ENCODE data around the gene SLC22A23.

- TF ChIP-seq, protein P1, sequence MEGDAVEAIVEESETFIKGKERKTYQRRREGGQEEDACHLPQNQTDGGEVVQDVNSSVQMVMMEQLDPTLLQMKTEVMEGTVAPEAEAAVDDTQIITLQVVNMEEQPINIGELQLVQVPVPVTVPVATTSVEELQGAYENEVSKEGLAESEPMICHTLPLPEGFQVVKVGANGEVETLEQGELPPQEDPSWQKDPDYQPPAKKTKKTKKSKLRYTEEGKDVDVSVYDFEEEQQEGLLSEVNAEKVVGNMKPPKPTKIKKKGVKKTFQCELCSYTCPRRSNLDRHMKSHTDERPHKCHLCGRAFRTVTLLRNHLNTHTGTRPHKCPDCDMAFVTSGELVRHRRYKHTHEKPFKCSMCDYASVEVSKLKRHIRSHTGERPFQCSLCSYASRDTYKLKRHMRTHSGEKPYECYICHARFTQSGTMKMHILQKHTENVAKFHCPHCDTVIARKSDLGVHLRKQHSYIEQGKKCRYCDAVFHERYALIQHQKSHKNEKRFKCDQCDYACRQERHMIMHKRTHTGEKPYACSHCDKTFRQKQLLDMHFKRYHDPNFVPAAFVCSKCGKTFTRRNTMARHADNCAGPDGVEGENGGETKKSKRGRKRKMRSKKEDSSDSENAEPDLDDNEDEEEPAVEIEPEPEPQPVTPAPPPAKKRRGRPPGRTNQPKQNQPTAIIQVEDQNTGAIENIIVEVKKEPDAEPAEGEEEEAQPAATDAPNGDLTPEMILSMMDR (conservative IDR thresholded peaks at IDR 0.05), result no peak
- TF ChIP-seq ZFX (IDR thresholded peaks at IDR 0.05), result no peak
Observed at GRCh38 chr6:3260772-3261517, 195.9 kb downstream of the SLC22A23 start.

Measured in C4-2B (cell line).